GM18526 (cell line): Measurements from ENCODE around the gene GALNT2.

Source experiments
- POLR2A ChIP-seq: IDR thresholded peaks from 3 replicates; pipeline ENCODE4 v1.6.1; 2011; ENCODE audit not compliant: insufficient read length; ENCODE audit errors: extremely low read depth

Gene GALNT2

DNA sequence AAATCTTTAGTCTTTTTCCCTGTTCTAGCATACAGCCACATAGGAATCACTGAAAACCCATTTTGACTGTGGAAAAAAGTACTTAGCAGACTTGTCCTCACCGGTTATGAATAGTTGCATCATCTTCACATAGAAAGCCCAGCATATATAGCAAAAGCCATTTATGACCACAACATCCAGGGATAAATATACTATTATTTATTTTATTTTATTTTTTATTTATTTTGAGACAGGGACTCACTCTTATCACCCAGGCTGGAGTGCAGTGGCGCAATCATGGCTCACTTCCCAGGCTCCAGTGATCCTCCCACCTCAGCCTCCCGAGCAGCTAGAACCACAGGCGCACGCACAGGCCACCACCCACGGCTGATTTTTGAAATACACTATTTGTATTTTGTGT, 175.3 kb downstream of the GALNT2 start:
- TF ChIP-seq POLR2A: no peak

DNA sequence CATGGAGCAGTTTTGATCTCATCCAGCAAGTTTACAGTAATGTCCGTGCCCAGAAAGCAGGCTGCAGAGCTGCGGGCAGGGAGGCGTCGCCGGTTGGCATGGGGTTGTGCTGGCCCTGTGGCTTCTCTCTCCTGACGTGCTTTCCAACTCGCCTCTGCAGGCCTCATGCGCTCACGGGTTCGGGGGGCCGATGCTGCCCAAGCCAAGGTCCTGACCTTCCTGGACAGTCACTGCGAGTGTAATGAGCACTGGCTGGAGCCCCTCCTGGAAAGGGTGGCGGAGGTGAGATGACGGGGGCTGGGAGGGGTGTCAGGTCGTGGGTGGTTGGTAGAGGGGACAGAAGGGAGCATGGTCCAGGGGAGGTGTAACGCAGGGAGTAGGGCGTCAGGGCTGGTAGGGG, 176.1 kb downstream of the GALNT2 start:
- TF ChIP-seq POLR2A: no peak

DNA sequence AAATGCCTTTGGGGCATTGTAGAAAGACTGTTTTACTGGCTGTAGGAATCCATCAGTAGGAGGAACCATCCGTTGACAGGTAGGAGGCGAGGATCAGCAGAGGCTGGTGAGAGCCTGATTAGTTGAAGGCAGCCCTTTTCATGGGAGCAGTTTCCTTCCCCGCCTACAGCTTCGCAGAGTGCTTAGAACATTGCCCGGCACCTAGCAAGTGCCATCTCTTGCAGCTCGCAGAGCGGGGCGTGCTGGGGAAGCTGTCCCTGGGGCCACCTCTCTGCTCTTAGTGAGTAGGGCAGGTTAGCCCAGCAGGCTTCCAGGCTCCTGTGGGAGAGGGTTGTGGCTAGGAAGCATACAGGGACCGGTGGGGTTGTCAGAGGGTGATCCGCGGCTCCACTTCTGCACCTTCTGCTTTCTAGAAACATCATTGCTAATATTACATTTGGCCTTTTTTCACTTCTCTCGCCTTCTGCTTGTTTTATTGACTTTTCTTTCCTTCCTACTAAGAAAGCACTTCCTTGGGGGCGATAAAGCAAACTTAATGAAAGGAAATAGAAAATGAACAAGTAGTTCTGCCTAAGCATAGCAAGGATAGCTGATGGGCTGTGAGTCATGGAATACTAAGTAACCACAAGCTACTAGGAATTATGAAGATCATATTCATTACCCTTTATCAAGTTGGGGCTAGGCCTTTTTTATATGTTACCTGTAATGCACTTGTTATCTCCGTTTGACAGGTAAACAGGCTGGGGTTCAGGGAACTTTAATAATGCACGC, 176.7 kb downstream of the GALNT2 start:
- TF ChIP-seq POLR2A: no peak

DNA sequence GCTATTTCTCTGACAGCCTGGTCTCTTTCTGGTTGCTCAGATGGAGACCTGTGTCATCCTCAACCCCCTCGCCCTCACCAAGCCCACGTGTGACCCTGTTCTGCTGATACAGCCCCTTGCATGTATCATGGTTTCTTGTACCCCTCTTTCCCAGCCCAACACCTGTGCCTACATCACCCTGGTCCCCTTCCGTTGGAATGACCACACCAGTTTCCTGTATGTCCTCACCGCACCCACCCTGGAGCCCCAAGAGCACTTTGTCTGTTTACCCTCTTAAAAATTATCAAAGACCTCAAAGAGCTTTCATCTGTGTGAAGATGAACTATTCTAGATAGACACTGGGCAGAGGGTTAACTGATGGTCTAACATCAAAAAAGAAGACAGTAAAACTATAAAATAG, 179.5 kb downstream of the GALNT2 start:
- no peak for TF ChIP-seq POLR2A

GRCh38 chr1:230248016-230248888, 181.2 kb downstream of the GALNT2 start:
- TF ChIP-seq POLR2A: no peak

DNA sequence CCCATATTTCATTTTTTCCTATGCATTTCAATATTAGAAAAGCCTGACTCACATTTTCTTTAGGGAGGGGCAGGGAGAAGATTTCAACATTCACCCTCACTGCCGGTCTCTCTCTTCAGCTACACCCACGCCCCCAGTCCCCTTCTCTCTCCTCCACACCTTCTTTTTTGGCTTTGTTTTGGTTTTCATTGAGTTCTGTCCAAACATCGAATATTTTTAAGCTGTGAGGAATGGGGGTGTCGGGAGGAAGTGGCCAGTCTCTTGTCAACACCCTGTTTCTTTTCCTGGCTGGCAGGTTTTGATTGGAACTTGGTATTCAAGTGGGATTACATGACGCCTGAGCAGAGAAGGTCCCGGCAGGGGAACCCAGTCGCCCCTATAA, 181.8 kb downstream of the GALNT2 start:
- TF ChIP-seq POLR2A: no peak

- TF ChIP-seq POLR2A: no peak
Measured at GRCh38 chr1:230249695-230250480, 182.8 kb downstream of the GALNT2 start.

GRCh38 chr1:230250666-230251065, 183.6 kb downstream of the GALNT2 start:
- no peak for TF ChIP-seq POLR2A

DNA sequence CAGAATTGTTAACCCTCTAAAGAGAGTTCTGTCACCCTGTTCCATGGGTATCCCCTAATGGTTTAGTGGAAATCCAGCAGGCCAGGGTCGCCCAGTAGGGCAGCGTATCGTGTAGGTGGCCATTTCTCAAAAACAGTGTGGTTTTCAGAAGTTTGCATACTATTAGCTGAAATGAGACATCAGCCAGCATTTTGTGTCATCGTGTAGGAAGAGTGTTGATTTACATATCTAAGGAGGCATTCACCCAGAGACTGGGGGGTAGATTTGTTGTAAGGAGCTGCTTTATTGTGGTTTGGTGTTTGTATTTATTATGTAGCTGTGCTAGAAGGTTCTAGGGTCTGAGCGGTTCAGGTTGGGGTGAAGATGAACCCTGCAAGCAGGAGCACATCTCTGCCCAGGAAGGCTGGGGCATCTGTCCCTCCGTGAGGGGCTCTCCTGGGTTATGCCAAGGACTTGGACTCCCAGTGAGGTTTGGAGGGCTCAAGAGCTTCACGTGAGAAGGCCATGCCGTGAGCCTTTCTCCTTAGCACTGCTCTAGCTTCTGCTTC, 184.7 kb downstream of the GALNT2 start:
- TF ChIP-seq POLR2A: no peak

GRCh38 chr1:230253150-230253549, 186.1 kb downstream of the GALNT2 start:
- TF ChIP-seq POLR2A: no peak

GRCh38 chr1:230254265-230254664, 187.2 kb downstream of the GALNT2 start:
- no peak for TF ChIP-seq POLR2A

- no peak for TF ChIP-seq POLR2A
Measured at GRCh38 chr1:230255116-230255515, 188.1 kb downstream of the GALNT2 start.

- TF ChIP-seq POLR2A: no peak
Measured at GRCh38 chr1:230255991-230256390, 189.0 kb downstream of the GALNT2 start.

DNA sequence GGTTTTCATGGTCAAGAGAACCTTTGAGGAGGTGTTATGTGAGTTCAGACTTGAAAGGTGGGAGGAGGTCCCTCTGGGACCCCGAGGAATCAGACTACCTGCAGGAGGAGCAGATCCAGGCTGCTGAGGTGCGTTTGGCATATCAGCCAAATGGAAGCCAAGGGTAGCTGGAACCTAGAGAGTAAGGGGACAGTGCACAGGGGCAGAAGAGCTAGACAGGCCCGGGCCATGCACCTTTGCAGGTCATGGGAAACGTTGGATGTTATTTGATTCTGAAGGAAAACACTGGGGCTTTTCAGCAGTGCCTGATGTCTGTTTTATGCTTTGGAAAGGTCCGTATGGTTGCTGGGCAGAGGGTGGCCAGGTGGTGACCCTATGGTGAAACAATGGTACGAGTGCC, 189.9 kb downstream of the GALNT2 start:
- TF ChIP-seq POLR2A: no peak

GRCh38 chr1:230259621-230260020, 192.6 kb downstream of the GALNT2 start:
- TF ChIP-seq POLR2A: no peak
